ENCODE data around the gene NOTCH2. TPM values are rescaled to one million over a fixed set of nuclear protein-coding genes. Genes with fewer than 3 reads are reported as not detected.

The NOTCH2 gene
- total and polyA plus RNA-seq, 4 donors: 8.7 to 55.3 (median 27.4) TPM

DNA sequence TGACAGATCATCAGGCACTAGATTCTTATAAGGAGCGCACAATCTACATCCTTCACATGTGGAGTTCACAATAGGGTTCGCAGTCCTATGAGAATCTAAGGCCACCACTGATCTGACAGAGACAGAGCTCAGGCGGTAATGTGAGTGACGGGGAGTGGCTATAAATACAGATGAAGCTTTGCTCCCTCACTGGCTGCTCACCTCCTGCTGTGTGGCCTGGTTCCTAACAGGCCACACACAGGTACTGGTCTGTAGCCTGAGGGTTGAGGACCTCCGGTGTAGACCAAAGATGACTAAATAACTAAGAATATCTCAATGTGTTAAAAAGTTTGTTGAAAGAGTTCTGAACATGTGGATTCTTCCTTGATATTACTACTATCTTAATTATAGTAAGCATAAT lies 117.0 kb downstream of the NOTCH2 start:
- WGBS: 94% methylated on average over 5 of the region's 5 CpGs
- H3K4me3 ChIP-seq (ENCODE audit: low read depth in 1 of 3, low read length in 3 of 3): no peak overlapping the region
- TF ChIP-seq, protein P1, sequence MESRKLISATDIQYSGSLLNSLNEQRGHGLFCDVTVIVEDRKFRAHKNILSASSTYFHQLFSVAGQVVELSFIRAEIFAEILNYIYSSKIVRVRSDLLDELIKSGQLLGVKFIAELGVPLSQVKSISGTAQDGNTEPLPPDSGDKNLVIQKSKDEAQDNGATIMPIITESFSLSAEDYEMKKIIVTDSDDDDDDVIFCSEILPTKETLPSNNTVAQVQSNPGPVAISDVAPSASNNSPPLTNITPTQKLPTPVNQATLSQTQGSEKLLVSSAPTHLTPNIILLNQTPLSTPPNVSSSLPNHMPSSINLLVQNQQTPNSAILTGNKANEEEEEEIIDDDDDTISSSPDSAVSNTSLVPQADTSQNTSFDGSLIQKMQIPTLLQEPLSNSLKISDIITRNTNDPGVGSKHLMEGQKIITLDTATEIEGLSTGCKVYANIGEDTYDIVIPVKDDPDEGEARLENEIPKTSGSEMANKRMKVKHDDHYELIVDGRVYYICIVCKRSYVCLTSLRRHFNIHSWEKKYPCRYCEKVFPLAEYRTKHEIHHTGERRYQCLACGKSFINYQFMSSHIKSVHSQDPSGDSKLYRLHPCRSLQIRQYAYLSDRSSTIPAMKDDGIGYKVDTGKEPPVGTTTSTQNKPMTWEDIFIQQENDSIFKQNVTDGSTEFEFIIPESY (IDR thresholded peaks at IDR 0.05): no peak
- no peak for TF ChIP-seq FOXA2 (IDR thresholded peaks at IDR 0.05)
- TF ChIP-seq HNF4G (IDR thresholded peaks at IDR 0.05): no peak
- TF ChIP-seq, protein P2, sequence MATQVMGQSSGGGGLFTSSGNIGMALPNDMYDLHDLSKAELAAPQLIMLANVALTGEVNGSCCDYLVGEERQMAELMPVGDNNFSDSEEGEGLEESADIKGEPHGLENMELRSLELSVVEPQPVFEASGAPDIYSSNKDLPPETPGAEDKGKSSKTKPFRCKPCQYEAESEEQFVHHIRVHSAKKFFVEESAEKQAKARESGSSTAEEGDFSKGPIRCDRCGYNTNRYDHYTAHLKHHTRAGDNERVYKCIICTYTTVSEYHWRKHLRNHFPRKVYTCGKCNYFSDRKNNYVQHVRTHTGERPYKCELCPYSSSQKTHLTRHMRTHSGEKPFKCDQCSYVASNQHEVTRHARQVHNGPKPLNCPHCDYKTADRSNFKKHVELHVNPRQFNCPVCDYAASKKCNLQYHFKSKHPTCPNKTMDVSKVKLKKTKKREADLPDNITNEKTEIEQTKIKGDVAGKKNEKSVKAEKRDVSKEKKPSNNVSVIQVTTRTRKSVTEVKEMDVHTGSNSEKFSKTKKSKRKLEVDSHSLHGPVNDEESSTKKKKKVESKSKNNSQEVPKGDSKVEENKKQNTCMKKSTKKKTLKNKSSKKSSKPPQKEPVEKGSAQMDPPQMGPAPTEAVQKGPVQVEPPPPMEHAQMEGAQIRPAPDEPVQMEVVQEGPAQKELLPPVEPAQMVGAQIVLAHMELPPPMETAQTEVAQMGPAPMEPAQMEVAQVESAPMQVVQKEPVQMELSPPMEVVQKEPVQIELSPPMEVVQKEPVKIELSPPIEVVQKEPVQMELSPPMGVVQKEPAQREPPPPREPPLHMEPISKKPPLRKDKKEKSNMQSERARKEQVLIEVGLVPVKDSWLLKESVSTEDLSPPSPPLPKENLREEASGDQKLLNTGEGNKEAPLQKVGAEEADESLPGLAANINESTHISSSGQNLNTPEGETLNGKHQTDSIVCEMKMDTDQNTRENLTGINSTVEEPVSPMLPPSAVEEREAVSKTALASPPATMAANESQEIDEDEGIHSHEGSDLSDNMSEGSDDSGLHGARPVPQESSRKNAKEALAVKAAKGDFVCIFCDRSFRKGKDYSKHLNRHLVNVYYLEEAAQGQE (IDR thresholded peaks at IDR 0.05): no peak
- TF ChIP-seq ATF3 (IDR thresholded peaks at IDR 0.05): no peak
- no peak for TF ChIP-seq YY1 (IDR thresholded peaks at IDR 0.05)
- TF ChIP-seq CTCF (IDR thresholded peaks at IDR 0.05; ENCODE audit: low read depth, low read length, missing input control): no peak
- no peak for TF ChIP-seq NR2F2 (IDR thresholded peaks at IDR 0.05)
- no peak for TF ChIP-seq GABPA (IDR thresholded peaks at IDR 0.05 in 1 of 2, conservative IDR thresholded peaks at IDR 0.05 in 1 of 2)
- TF ChIP-seq TAF1 (conservative IDR thresholded peaks at IDR 0.05): no peak
- TF ChIP-seq RAD21 (IDR thresholded peaks at IDR 0.05): no peak
- TF ChIP-seq JUND (IDR thresholded peaks at IDR 0.05): no peak
- TF ChIP-seq EGR1 (IDR thresholded peaks at IDR 0.05; ENCODE audit: low read depth in 2 of 2): no peak
- TF ChIP-seq FOXA1 (IDR thresholded peaks at IDR 0.05): no peak
- TF ChIP-seq SP1 (IDR thresholded peaks at IDR 0.05): no peak
- no peak overlapping the region for H3K9ac ChIP-seq (ENCODE audit: low read depth in 1 of 2, low read length in 2 of 2)
- no peak overlapping the region for H3K27ac ChIP-seq (ENCODE audit: low read depth in 1 of 2, low read length in 2 of 2)
- no peaks in the 10 kb centered on the region for H3K27me3 ChIP-seq (ENCODE audit: control insufficient read depth in 4 of 4, insufficient read depth in 4 of 4, low read length in 3 of 4)
- H3K36me3 ChIP-seq (ENCODE audit: control insufficient read depth in 4 of 4, insufficient read depth in 3 of 4, low read depth in 1 of 4, low read length in 3 of 4): peaks cover 4 to 43% (median 29%) of the 10 kb centered on the region in 4 donors
- no peak for DNase-seq (ENCODE audit: low spot score)
- H3K4me1 ChIP-seq (ENCODE audit: control insufficient read depth in 4 of 4, insufficient read depth in 4 of 4, low read length in 3 of 4): peaks cover 1 to 42% (median 21%) of the 10 kb centered on the region in 4 donors
- no peaks in the 10 kb centered on the region for H3K9me3 ChIP-seq (ENCODE audit: control insufficient read depth in 4 of 4, low read length in 3 of 4)
